Upper lobe of left lung (tissue), 6 donors: ENCODE measurements around the gene APBB2. TPM values are rescaled to one million over a fixed set of nuclear protein-coding genes. Genes with fewer than 3 reads are reported as not detected.
"Not testable (repeated sequence)": the region's sequence is repeated elsewhere in the genome, so short reads cannot be mapped to it uniquely, and the experiment has no call there.

Experiments used
- ATAC-seq, 2 donors: fragments of 200-7000 bp; cut with Tn5 transposase; one replicate each; pipeline ENCODE4 v1.9.1; 2022; ENCODE audit warnings: mild to moderate bottlenecking in 2 of 2, moderate library complexity in 2 of 2; ENCODE audit not compliant: low FRiP score in 2 of 2
- DNase-seq, 2 donors: peaks; one replicate each; pipeline ENCODE4 v3.0.0-alpha.2; 2019 to 2020
- H3K27ac ChIP-seq, 4 donors: fragments of 200-600 bp; sonication (generic); one replicate each; pipeline ENCODE4 v1.5.1; 2016 to 2019
- H3K27me3 ChIP-seq, 4 donors: fragments of 200-600 bp; sonication (generic); one replicate each; pipeline ENCODE4 v1.5.1; 2017 to 2019
- H3K36me3 ChIP-seq, 4 donors: fragments of 200-600 bp; sonication (generic); one replicate each; pipeline ENCODE4 v1.5.1; 2016 to 2019
- H3K4me1 ChIP-seq, 4 donors: fragments of 200-600 bp; sonication (generic); one replicate each; pipeline ENCODE4 v1.5.1; 2018 to 2019
- H3K4me3 ChIP-seq, 4 donors: fragments of 200-600 bp; sonication (generic); one replicate each; pipeline ENCODE4 v1.5.1; 2017 to 2019; ENCODE audit warnings: mild to moderate bottlenecking in 2 of 4, moderate library complexity in 1 of 4
- H3K9me3 ChIP-seq, 4 donors: fragments of 200-600 bp; sonication (generic); one replicate each; pipeline ENCODE4 v1.5.1; 2018 to 2019
- EP300 ChIP-seq, 4 donors: sonication (generic); formaldehyde crosslinking; IDR thresholded peaks; one replicate each; pipeline ENCODE4 v1.5.1; 2017; ENCODE audit warnings: antibody characterized with exemption in 4 of 4, control low read depth in 2 of 4
- POLR2A ChIP-seq, 4 donors: fragments of 450-650 bp; IDR thresholded peaks; one replicate each; pipeline ENCODE4 v1.5.1; 2016 to 2017; ENCODE audit warnings: antibody characterized with exemption in 4 of 4, mild to moderate bottlenecking in 2 of 4
- POLR2AphosphoS5 ChIP-seq, 2 donors: sonication (generic); formaldehyde crosslinking; IDR thresholded peaks; one replicate each; pipeline ENCODE4 v1.5.1; 2017; ENCODE audit warnings: antibody characterized with exemption in 2 of 2
- WGBS, 2 donors: methylation state at CpG; one replicate each; pipeline ENCODE4 v1.1.5; 2017 to 2018; 5-methylcytosine and 5-hydroxymethylcytosine counted together
- total RNA-seq, 6 donors: library from RNA; depleted of rRNA in 4 of 6; stranded (reverse); fragments of >200 nt in 4 of 6; gene quantifications; one replicate each; pipeline versions ENCODE4 v1.1.0 to v1.2.1, GENCODE V29; 2016 to 2021
- TF ChIP-seq, protein P1 (sequence below), 6 experiments: fragments of 450-650 bp in 4 of 6; fragments of 200-600 bp in 2 of 6; sonication (generic) in 2 of 6; IDR thresholded peaks; one replicate each; pipeline ENCODE4 v1.5.1; 2016 to 2019; ENCODE audit warnings: antibody characterized with exemption in 6 of 6
- donor health status: DM: no; HTN: no; CAD: no; lungs with moderate emphysema.
- donor health status: DM: no; HTN: yes; CAD: no; lungs with severe emphysema.

The APBB2 gene
- total RNA-seq, 6 donors from 2014 or later, result 69.5 to 168 (median 102) TPM

DNA sequence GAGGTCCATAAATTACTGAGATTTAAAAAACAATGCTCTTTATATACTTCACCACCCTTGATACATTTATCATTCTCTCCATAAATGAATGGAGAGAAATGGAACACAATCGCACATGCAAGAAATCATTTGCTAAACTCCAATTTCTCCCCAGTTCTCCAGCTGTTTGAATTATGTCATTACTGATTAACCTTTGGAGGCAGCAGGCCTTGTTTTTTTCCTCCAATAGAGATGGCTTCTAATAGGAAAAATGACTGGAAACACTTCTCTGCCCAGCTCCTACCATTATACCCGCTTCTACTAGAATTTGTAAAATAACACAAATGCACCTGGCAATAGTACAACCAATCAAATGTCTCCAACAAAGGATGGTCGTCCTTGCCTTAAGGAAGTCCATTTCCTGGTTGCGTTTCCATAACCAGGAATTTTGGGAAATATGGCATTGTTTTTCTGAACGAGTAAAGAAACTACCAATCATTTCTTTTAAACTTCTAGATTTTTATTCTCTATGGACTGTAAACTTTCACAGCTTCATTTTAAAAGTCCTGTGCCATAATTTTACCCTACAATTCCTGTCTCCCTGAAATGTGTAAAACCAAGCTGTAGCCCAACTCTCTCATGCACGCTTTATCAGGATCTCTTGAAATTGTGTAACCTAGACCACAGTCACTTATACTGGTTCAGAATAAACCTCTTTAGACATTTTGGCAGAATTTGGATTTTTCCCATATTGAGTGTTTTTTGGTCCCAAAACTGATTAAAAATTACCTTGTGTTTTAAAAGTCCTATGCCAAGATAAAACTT, 60.1 kb downstream of the APBB2 start:
- H3K27ac ChIP-seq, result peak overlapping the region in 1 of 4 donors; percentile 46
- H3K4me3 ChIP-seq, result no peak overlapping the region
- TF ChIP-seq, protein P1, sequence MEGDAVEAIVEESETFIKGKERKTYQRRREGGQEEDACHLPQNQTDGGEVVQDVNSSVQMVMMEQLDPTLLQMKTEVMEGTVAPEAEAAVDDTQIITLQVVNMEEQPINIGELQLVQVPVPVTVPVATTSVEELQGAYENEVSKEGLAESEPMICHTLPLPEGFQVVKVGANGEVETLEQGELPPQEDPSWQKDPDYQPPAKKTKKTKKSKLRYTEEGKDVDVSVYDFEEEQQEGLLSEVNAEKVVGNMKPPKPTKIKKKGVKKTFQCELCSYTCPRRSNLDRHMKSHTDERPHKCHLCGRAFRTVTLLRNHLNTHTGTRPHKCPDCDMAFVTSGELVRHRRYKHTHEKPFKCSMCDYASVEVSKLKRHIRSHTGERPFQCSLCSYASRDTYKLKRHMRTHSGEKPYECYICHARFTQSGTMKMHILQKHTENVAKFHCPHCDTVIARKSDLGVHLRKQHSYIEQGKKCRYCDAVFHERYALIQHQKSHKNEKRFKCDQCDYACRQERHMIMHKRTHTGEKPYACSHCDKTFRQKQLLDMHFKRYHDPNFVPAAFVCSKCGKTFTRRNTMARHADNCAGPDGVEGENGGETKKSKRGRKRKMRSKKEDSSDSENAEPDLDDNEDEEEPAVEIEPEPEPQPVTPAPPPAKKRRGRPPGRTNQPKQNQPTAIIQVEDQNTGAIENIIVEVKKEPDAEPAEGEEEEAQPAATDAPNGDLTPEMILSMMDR (IDR thresholded peaks at IDR 0.05), result no peak
- TF ChIP-seq POLR2A (IDR thresholded peaks at IDR 0.05) (no peak), POLR2AphosphoS5 (IDR thresholded peaks at IDR 0.05) (no peak), EP300 (IDR thresholded peaks at IDR 0.05) (no peak)
- H3K9me3 ChIP-seq, result no peaks in the 10 kb centered on the region
- no peaks in the 10 kb centered on the region for H3K36me3 ChIP-seq
- peaks cover 0 to 5% (median under 1%) of the 10 kb centered on the region in 4 donors for H3K4me1 ChIP-seq
- no peak for ATAC-seq
- H3K27me3 ChIP-seq, result no peaks in the 10 kb centered on the region
- no peak for DNase-seq
- 66 to 80% methylated on average over 6 of the region's 6 CpGs for WGBS, 2 donors

- 75 to 86% methylated on average over 2 of the region's 2 CpGs for WGBS, 2 donors
- DNase-seq, result no peak
- Histone ChIP-seq H3K9me3 (no peaks in the 10 kb centered on the region), H3K36me3 (no peaks in the 10 kb centered on the region), H3K27me3 (no peaks in the 10 kb centered on the region), H3K4me1 (peaks cover 0 to 14% (median 7%) of the 10 kb centered on the region in 4 donors), H3K27ac (no peak overlapping the region), H3K4me3 (no peak overlapping the region)
- no peak for ATAC-seq
- no peak for TF ChIP-seq POLR2A (IDR thresholded peaks at IDR 0.05)
- no peak for TF ChIP-seq EP300 (IDR thresholded peaks at IDR 0.05)
- no peak for TF ChIP-seq POLR2AphosphoS5 (IDR thresholded peaks at IDR 0.05)
- TF ChIP-seq, protein P1 (IDR thresholded peaks at IDR 0.05), result no peak
Measured at GRCh38 chr4:41150401-41150800, 63.9 kb downstream of the APBB2 start.

- WGBS, 2 donors, result 94 to 95% methylated on average over 4 of the region's 4 CpGs
- not testable (repeated sequence) for DNase-seq, H3K9me3 ChIP-seq, ATAC-seq, H3K36me3 ChIP-seq, H3K4me3 ChIP-seq, H3K27ac ChIP-seq, H3K27me3 ChIP-seq
- H3K4me1 ChIP-seq, result peaks cover 6 to 19% (median 14%) of the 10 kb centered on the region in 4 donors
Measured at GRCh38 chr4:41149568-41149967, 64.8 kb downstream of the APBB2 start.

GRCh38 chr4:41148931-41149330, 65.4 kb downstream of the APBB2 start:
- no peaks in the 10 kb centered on the region for H3K36me3 ChIP-seq
- H3K27ac ChIP-seq, result no peak overlapping the region
- no peak for ATAC-seq
- no peak for TF ChIP-seq POLR2A (IDR thresholded peaks at IDR 0.05)
- TF ChIP-seq, protein P1 (IDR thresholded peaks at IDR 0.05), result no peak
- no peak for TF ChIP-seq POLR2AphosphoS5 (IDR thresholded peaks at IDR 0.05)
- 79% methylated on average over 4 of the region's 4 CpGs for WGBS, 2 donors
- H3K4me3 ChIP-seq, result no peak overlapping the region
- DNase-seq, result no peak
- no peaks in the 10 kb centered on the region for H3K9me3 ChIP-seq
- no peaks in the 10 kb centered on the region for H3K27me3 ChIP-seq
- peaks cover 6 to 24% (median 18%) of the 10 kb centered on the region in 4 donors for H3K4me1 ChIP-seq

DNA sequence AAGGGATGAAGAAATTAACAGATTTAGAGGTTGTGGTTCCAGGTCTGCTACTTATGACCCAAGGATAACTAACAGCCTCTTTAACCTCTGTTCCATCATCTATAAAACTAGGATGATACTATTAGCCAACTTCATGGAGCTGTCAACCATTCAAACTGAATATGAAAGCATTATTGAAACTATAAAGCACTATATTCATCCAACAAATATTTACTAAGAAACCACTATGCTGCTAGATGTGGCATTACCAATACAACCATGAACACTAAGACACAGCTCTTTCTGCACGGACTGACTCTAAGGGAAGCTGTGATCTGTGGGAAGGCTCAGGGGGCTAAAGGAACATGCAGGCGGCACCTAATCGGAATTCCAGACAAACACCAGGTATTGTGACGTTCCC, 66.0 kb downstream of the APBB2 start:
- WGBS, 2 donors, result 93 to 94% methylated on average over 4 of the region's 4 CpGs
- H3K4me3 ChIP-seq, result no peak overlapping the region
- H3K27me3 ChIP-seq, result no peaks in the 10 kb centered on the region
- TF ChIP-seq EP300 (IDR thresholded peaks at IDR 0.05), result no peak
- H3K27ac ChIP-seq, result peak overlapping the region in 1 of 4 donors; percentile 23
- H3K4me1 ChIP-seq, result peaks cover 10 to 30% (median 23%) of the 10 kb centered on the region in 4 donors
- no peaks in the 10 kb centered on the region for H3K36me3 ChIP-seq
- H3K9me3 ChIP-seq, result no peaks in the 10 kb centered on the region
- DNase-seq, result no peak
- ATAC-seq, result no peak

DNA sequence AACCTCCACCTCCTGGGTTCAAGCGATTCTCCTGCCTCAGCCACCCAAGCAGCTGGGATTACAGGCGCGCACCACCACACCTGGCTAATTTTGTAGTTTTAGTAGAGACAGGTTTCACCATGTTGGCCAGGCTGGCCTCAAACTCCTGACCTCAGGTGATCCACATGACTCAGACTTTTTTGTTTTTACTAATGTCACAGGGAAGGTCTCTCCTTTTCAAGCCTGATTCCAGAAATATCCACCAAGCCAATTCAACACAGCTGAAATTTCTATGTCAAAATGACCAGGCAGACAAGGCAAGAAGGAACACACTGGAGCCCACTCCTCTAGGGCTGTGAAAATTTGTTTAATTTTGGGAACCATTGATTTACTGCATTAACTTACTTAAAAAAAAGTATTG, 66.8 kb downstream of the APBB2 start:
- H3K9me3 ChIP-seq, ATAC-seq, H3K36me3 ChIP-seq, DNase-seq, H3K4me3 ChIP-seq, H3K27me3 ChIP-seq: not testable (repeated sequence)
- peak overlapping the region in 2 of 4 donors; percentile 23 to 80 for H3K27ac ChIP-seq
- H3K4me1 ChIP-seq, result peaks cover 17 to 38% (median 28%) of the 10 kb centered on the region in 4 donors
- WGBS, 2 donors, result 93 to 100% methylated on average over 3 of the region's 3 CpGs
